ENCODE data around the gene SLC13A5.
"Not testable (repeated sequence)": the region's sequence is repeated elsewhere in the genome, so short reads cannot be mapped to it uniquely, and the experiment has no call there.

SLC13A5 gene

GRCh38 chr17:6666557-6666956 lies 46.6 kb downstream of the SLC13A5 start:
- Histone ChIP-seq H3K4me3 (ENCODE audit: low read depth, low read length) (no peak overlapping the region), H3K36me3 (ENCODE audit: control insufficient read depth in 2 of 2, insufficient read depth in 1 of 2, low read length in 2 of 2) (peaks cover 0 to 7% of the 10 kb centered on the region in 2 experiments; a peak in 2 of 3 replicates), H3K9me3 (ENCODE audit: control insufficient read depth, insufficient read depth, low read depth, low read length) (no peaks in the 10 kb centered on the region), H3K4me1 (ENCODE audit: control insufficient read depth, insufficient read depth, low read length) (no peaks in the 10 kb centered on the region), H3K27ac (ENCODE audit: extremely low read depth, low read depth, low read length) (no peak overlapping the region)
- ChIA-PET CTCF (interaction anchor here (0.6 to 3.2 kb wide), 34 partner anchors 12 to 470 kb away, joined by 3 to 72 read pairs (median 5); partner anchors contain the start of gene SLC13A5), POLR2A (interaction anchor here (1.5 kb wide), 1 partner anchor 25 kb away, joined by 3 read pairs; no protein-coding TSS in a partner anchor)
- TF ChIP-seq PBX3 (CRISPR knock-in tag; IDR thresholded peaks at IDR 0.05) = 0 out of 2 replicates have a peak, but pooled peaks have one; percentile 1
- TF ChIP-seq ZNF24 (tag by site-specific recombination; IDR thresholded peaks at IDR 0.05) = no peak

- H3K36me3 ChIP-seq (ENCODE audit: control insufficient read depth in 2 of 2, insufficient read depth in 1 of 2, low read length in 2 of 2) = peaks cover 0 to 7% of the 10 kb centered on the region in 2 experiments; a peak in 2 of 3 replicates
- ChIA-PET CTCF (interaction anchor here (0.6 to 3.2 kb wide), 35 partner anchors 12 to 471 kb away, joined by 3 to 72 read pairs (median 5); partner anchors contain the start of gene SLC13A5), POLR2A (interaction anchor here (1.5 kb wide), 1 partner anchor 25 kb away, joined by 3 read pairs; no protein-coding TSS in a partner anchor)
- H3K4me3 ChIP-seq (ENCODE audit: low read depth, low read length) = no peak overlapping the region
- H3K9me3 ChIP-seq (ENCODE audit: control insufficient read depth, insufficient read depth, low read depth, low read length) = no peaks in the 10 kb centered on the region
- H3K4me1 ChIP-seq (ENCODE audit: control insufficient read depth, insufficient read depth, low read length) = no peaks in the 10 kb centered on the region
- no peak for TF ChIP-seq ZNF114 (tag by site-specific recombination; IDR thresholded peaks at IDR 0.05)
- peak; percentile 86 for TF ChIP-seq CTCF (tag by site-specific recombination; IDR thresholded peaks at IDR 0.05)
- TF ChIP-seq ZNF214 (tag by site-specific recombination; IDR thresholded peaks at IDR 0.05; ENCODE audit: borderline replicate concordance) = no peak
- TF ChIP-seq PBX3 (CRISPR knock-in tag; IDR thresholded peaks at IDR 0.05) = 0 out of 2 replicates have a peak, but pooled peaks have one; percentile 17
- TF ChIP-seq BCL11B (tag by site-specific recombination; IDR thresholded peaks at IDR 0.05; ENCODE audit: low read depth) = no peak
- no peak for TF ChIP-seq ZSCAN18 (tag by site-specific recombination; IDR thresholded peaks at IDR 0.05)
- TF ChIP-seq ZSCAN30 (tag by site-specific recombination; IDR thresholded peaks at IDR 0.05) = peak; percentile 74; the same call in 1 of the 2 replicates
- no peak for TF ChIP-seq ZNF514 (tag by site-specific recombination; IDR thresholded peaks at IDR 0.05)
- TF ChIP-seq YY1 (tag by site-specific recombination; IDR thresholded peaks at IDR 0.05) = no peak
- TF ChIP-seq ZNF654 (tag by site-specific recombination; IDR thresholded peaks at IDR 0.05; ENCODE audit: low read depth) = peak; percentile 97
- TF ChIP-seq PRDM4 (tag by site-specific recombination; IDR thresholded peaks at IDR 0.05) = no peak
- TF ChIP-seq INSM2 (tag by site-specific recombination; IDR thresholded peaks at IDR 0.05) = no peak
- TF ChIP-seq ZBTB17 (tag by site-specific recombination; IDR thresholded peaks at IDR 0.05) = 0 out of 2 replicates have a peak, but pooled peaks have one; percentile 22
- TF ChIP-seq SCRT1 (tag by site-specific recombination; IDR thresholded peaks at IDR 0.05; ENCODE audit: borderline replicate concordance) = no peak
- TF ChIP-seq TRIM28 (IDR thresholded peaks at IDR 0.05; ENCODE audit: borderline replicate concordance, low read length) = no peak
- no peak overlapping the region for H3K27ac ChIP-seq (ENCODE audit: extremely low read depth, low read depth, low read length)
Observed at GRCh38 chr17:6666077-6666521, 47.1 kb downstream of the SLC13A5 start.

- H3K4me3 ChIP-seq (ENCODE audit: low read depth, low read length); POLR2A ChIA-PET; H3K4me1 ChIP-seq (ENCODE audit: control insufficient read depth, insufficient read depth, low read length); H3K36me3 ChIP-seq (ENCODE audit: control insufficient read depth in 2 of 2, insufficient read depth in 1 of 2, low read length in 2 of 2); H3K9me3 ChIP-seq (ENCODE audit: control insufficient read depth, insufficient read depth, low read depth, low read length); H3K27ac ChIP-seq (ENCODE audit: extremely low read depth, low read depth, low read length): not testable (repeated sequence)
- CTCF ChIA-PET = interaction anchor here (0.8 to 3.4 kb wide), 3 partner anchors 180 to 603 kb away, joined by 4 to 15 read pairs (median 10); no protein-coding TSS in a partner anchor
Observed at GRCh38 chr17:6663200-6663599, 50.0 kb downstream of the SLC13A5 start.

All from HEK293 (cell line).